WTC11 (cell line): ENCODE data around the gene TTC24. TPM values are rescaled to one million over a fixed set of nuclear protein-coding genes. Genes with fewer than 3 reads are reported as not detected.
A peak's percentile ranks its signal among the peaks of the same experiment; 100 is the strongest.

Experiments
- ATAC-seq: fragments of 200-7000 bp; cut with Tn5 transposase; 2 replicates; pipeline ENCODE4 v1.10.0; 2021; ENCODE audit warnings: mild to moderate bottlenecking, moderate library complexity
- CTCF ChIA-PET: fragments of 300-600 bp; sonication (Branson Sonifier 250); formaldehyde crosslinking; loops from one replicate; lab custom pipeline; 2021; ENCODE audit warnings: antibody characterized with exemption; lab: Charles Lee
- POLR2A ChIA-PET: fragments of 350-600 bp; sonication (Branson Sonifier 250); formaldehyde crosslinking; loops from one replicate; lab custom pipeline; 2021; ENCODE audit warnings: antibody characterized with exemption; lab: Charles Lee
- DNase-seq: peaks from one replicate; pipeline ENCODE4 v3.0.0; 2021; ENCODE audit warnings: low spot score
- H3K27ac Mint-ChIP-seq: 2 replicates; pipeline ENCODE4 v1.8.0; 2021; ENCODE audit warnings: mixed read lengths
- H3K27me3 Mint-ChIP-seq: 2 replicates; pipeline ENCODE4 v1.8.0; 2021; ENCODE audit warnings: low read depth, mild to moderate bottlenecking, moderate library complexity, mixed read lengths
- H3K36me3 Mint-ChIP-seq: 2 replicates; pipeline ENCODE4 v1.8.0; 2021; ENCODE audit warnings: mixed read lengths
- H3K4me1 Mint-ChIP-seq: 2 replicates; pipeline ENCODE4 v1.8.0; 2022; ENCODE audit warnings: mixed read lengths
- H3K4me3 Mint-ChIP-seq: 2 replicates; pipeline ENCODE4 v1.8.0; 2021; ENCODE audit warnings: mild to moderate bottlenecking, moderate library complexity, mixed read lengths
- H3K9me3 Mint-ChIP-seq: 2 replicates; pipeline ENCODE4 v1.8.0; 2021; ENCODE audit warnings: mixed read lengths
- ATF1 ChIP-seq: sonication (generic); formaldehyde crosslinking; IDR thresholded peaks from 2 replicates; pipeline ENCODE4 v1.8.1; 2023; ENCODE audit warnings: mild to moderate bottlenecking, moderate library complexity, missing genetic modification reagents
- ATF2 ChIP-seq: sonication (generic); formaldehyde crosslinking; IDR thresholded peaks from 2 replicates; pipeline ENCODE4 v1.8.1; 2022; ENCODE audit warnings: low read depth, missing genetic modification reagents, borderline replicate concordance
- E2F1 ChIP-seq: sonication (generic); formaldehyde crosslinking; IDR thresholded peaks from 2 replicates; pipeline ENCODE4 v1.8.0; 2022; ENCODE audit warnings: mild to moderate bottlenecking, missing genetic modification reagents
- GRHL2 ChIP-seq: fragments of 250-450 bp; sonication (Bioruptor Pico); IDR thresholded peaks from 2 replicates; pipeline ENCODE4 v1.8.0; 2022; ENCODE audit warnings: mild to moderate bottlenecking, moderate library complexity; ENCODE audit not compliant: insufficient replicate concordance, severe bottlenecking
- GTF2I ChIP-seq: fragments of 250-450 bp; sonication (Bioruptor Pico); conservative IDR thresholded peaks from 2 replicates; pipeline ENCODE4 v1.4.0; 2021; ENCODE audit warnings: mild to moderate bottlenecking
- JAZF1 ChIP-seq: fragments of 250-450 bp; sonication (Bioruptor Pico); IDR thresholded peaks from 2 replicates; pipeline ENCODE4 v1.9.0; 2021; ENCODE audit warnings: moderate library complexity, mild to moderate bottlenecking, inconsistent platforms
- MLX ChIP-seq: sonication (generic); formaldehyde crosslinking; IDR thresholded peaks from 2 replicates; pipeline ENCODE4 v1.8.1; 2023; ENCODE audit warnings: mild to moderate bottlenecking, missing genetic modification reagents, moderate library complexity
- NFATC4 ChIP-seq: fragments of 250-450 bp; sonication (Bioruptor Pico); IDR thresholded peaks from 2 replicates; pipeline ENCODE4 v1.9.0; 2021; ENCODE audit warnings: mild to moderate bottlenecking
- NFE2L1 ChIP-seq: sonication (generic); formaldehyde crosslinking; IDR thresholded peaks from 2 replicates; pipeline ENCODE4 v1.8.1; 2023; ENCODE audit warnings: missing genetic modification reagents
- NR3C1 ChIP-seq: sonication (generic); formaldehyde crosslinking; conservative IDR thresholded peaks from 2 replicates; pipeline ENCODE4 v1.8.1; 2023; ENCODE audit warnings: low read depth, mild to moderate bottlenecking, missing genetic modification reagents
- SP1 ChIP-seq: sonication (generic); formaldehyde crosslinking; conservative IDR thresholded peaks from 2 replicates; pipeline ENCODE4 v1.8.1; 2022; ENCODE audit warnings: missing genetic modification reagents
- TEAD1 ChIP-seq: sonication (generic); formaldehyde crosslinking; IDR thresholded peaks from 2 replicates; pipeline ENCODE4 v1.8.0; 2022; ENCODE audit warnings: mild to moderate bottlenecking, missing genetic modification reagents
- TEAD4 ChIP-seq: sonication (generic); formaldehyde crosslinking; IDR thresholded peaks from 2 replicates; pipeline ENCODE4 v1.8.0; 2022; ENCODE audit warnings: mild to moderate bottlenecking, missing genetic modification reagents
- ZBTB21 ChIP-seq: sonication (generic); formaldehyde crosslinking; IDR thresholded peaks from 2 replicates; pipeline ENCODE4 v1.8.1; 2023; ENCODE audit warnings: mild to moderate bottlenecking, missing genetic modification reagents, borderline replicate concordance
- ZSCAN18 ChIP-seq: fragments of 250-450 bp; sonication (Bioruptor Pico); IDR thresholded peaks from 2 replicates; pipeline ENCODE4 v2.1.2; 2022; ENCODE audit warnings: mild to moderate bottlenecking, moderate library complexity
- total RNA-seq: library from RNA; stranded (reverse); gene quantifications from 3 replicates; pipeline ENCODE4 v1.2.3, GENCODE V29; 2021

Gene TTC24
- total RNA-seq, 1 experiment from 2014 or later = 0.20 TPM

GRCh38 chr1:156538711-156539440 is 40.6 kb upstream of the TTC24 start:
- Mint-ChIP-seq H3K9me3 (no peaks in the 10 kb centered on the region), H3K27me3 (no peaks in the 10 kb centered on the region), H3K4me3 (no peak overlapping the region), H3K36me3 (peaks cover 41% of the 10 kb centered on the region), H3K27ac (peak overlapping the region; percentile 54), H3K4me1 (peaks cover 9% of the 10 kb centered on the region; the same call in 1 of the 2 replicates)
- CTCF ChIA-PET = interaction anchor here (2.2 kb wide), 1 partner anchor 58 kb away, joined by 10 read pairs; no protein-coding TSS in a partner anchor
- POLR2A ChIA-PET = no interaction called here
- DNase-seq (no peak), ATAC-seq (no peak)
- no peak for TF ChIP-seq GTF2I (CRISPR knock-in tag)
- no peak for TF ChIP-seq ZBTB21 (CRISPR knock-in tag)
- no peak for TF ChIP-seq ZSCAN18 (CRISPR knock-in tag)

- ATAC-seq (no peak), DNase-seq (no peak)
- Mint-ChIP-seq H3K27me3 (no peaks in the 10 kb centered on the region), H3K27ac (no peak overlapping the region), H3K4me3 (no peak overlapping the region), H3K9me3 (no peaks in the 10 kb centered on the region), H3K4me1 (peaks cover 9% of the 10 kb centered on the region; the same call in 1 of the 2 replicates), H3K36me3 (peaks cover 41% of the 10 kb centered on the region)
- ChIA-PET CTCF (interaction anchor here (0.8 kb wide), 1 partner anchor 59 kb away, joined by 3 read pairs; no protein-coding TSS in a partner anchor), POLR2A (no interaction called here)
- TF ChIP-seq ZBTB21 (CRISPR knock-in tag) (no peak), ATF2 (CRISPR knock-in tag) (no peak), ATF1 (CRISPR knock-in tag) (no peak)
Measured at GRCh38 chr1:156539818-156540355, 39.6 kb upstream of the TTC24 start.

GRCh38 chr1:156540955-156541354 is 38.6 kb upstream of the TTC24 start:
- no peak overlapping the region for H3K4me3 Mint-ChIP-seq

More at GRCh38 chr1:156540955-156541354, 38.6 kb upstream of the TTC24 start:
- TF ChIP-seq NR3C1 (CRISPR knock-in tag) (no peak), ATF2 (CRISPR knock-in tag) (no peak), SP1 (CRISPR knock-in tag) (no peak), NFE2L1 (CRISPR knock-in tag) (no peak), GRHL2 (CRISPR knock-in tag) (no peak), ZBTB21 (CRISPR knock-in tag) (no peak), NFATC4 (CRISPR knock-in tag) (no peak), MLX (CRISPR knock-in tag) (no peak), TEAD4 (no peak), JAZF1 (no peak), E2F1 (CRISPR knock-in tag) (no peak), TEAD1 (CRISPR knock-in tag) (no peak)
- CTCF ChIA-PET = interaction anchor here (0.9 to 1.4 kb wide), 2 partner anchors 60 to 95 kb away, joined by 3 read pairs; no protein-coding TSS in a partner anchor
- H3K4me1 Mint-ChIP-seq = peaks cover 9% of the 10 kb centered on the region; the same call in 1 of the 2 replicates
- H3K27ac Mint-ChIP-seq = no peak overlapping the region
- no peaks in the 10 kb centered on the region for H3K9me3 Mint-ChIP-seq
- ATAC-seq (no peak), DNase-seq (no peak)
- no peaks in the 10 kb centered on the region for H3K27me3 Mint-ChIP-seq
- peaks cover 41% of the 10 kb centered on the region for H3K36me3 Mint-ChIP-seq
- POLR2A ChIA-PET = no interaction called here
